ENCODE data around the gene NHSL2. TPM values are rescaled to one million over a fixed set of nuclear protein-coding genes. Genes with fewer than 3 reads are reported as not detected.

Gene NHSL2
- total and polyA plus RNA-seq, 2 experiments from 2014 or later = 4.7 to 9.5 TPM

GRCh38 chrX:72043636-72044035 lies 133.0 kb downstream of the NHSL2 start (continued):
- TF ChIP-seq CTCF (conservative IDR thresholded peaks at IDR 0.05; ENCODE audit: low read depth in 2 of 2) = no peak
- no peak for TF ChIP-seq ZNF114 (CRISPR knock-in tag; IDR thresholded peaks at IDR 0.05)
- TF ChIP-seq EZH2phosphoT487 (IDR thresholded peaks at IDR 0.05; ENCODE audit: unreplicated experiment) = no peak

GRCh38 chrX:72045141-72045540 lies 134.5 kb downstream of the NHSL2 start:
- H4K20me1 ChIP-seq (replicated peaks; ENCODE audit: insufficient read depth) = no peaks in the 10 kb centered on the region
- H3K4me2 ChIP-seq = peak overlapping the region; percentile 20; the same call in 1 of the 2 replicates
- TF ChIP-seq JUNB (IDR thresholded peaks at IDR 0.05; ENCODE audit: unreplicated experiment) = no peak
- TF ChIP-seq CTCF (conservative IDR thresholded peaks at IDR 0.05; ENCODE audit: low read depth in 2 of 2) = no peak
- H3K4me1 ChIP-seq (ENCODE audit: insufficient read depth) = peaks cover 5% of the 10 kb centered on the region
- no peaks in the 10 kb centered on the region for H3K27me3 ChIP-seq (ENCODE audit: insufficient read depth)
- Mint-ChIP-seq H3K4me3 (no peak overlapping the region), H3K27ac (peak overlapping the region; percentile 94), H3K27me3 (ENCODE audit: insufficient read depth, low read depth, poor library complexity) (peaks cover 7% of the 10 kb centered on the region), H3K36me3 (ENCODE audit: low read depth) (peaks cover 4% of the 10 kb centered on the region; the same call in 1 of the 3 replicates), H3K4me1 (peaks cover 34% of the 10 kb centered on the region), H3K9me3 (no peaks in the 10 kb centered on the region; the same call in 2 of the 3 replicates)
- no peaks in the 10 kb centered on the region for H3K9me2 ChIP-seq (ENCODE audit: insufficient read depth)
- no peaks in the 10 kb centered on the region for H3F3A ChIP-seq (replicated peaks; ENCODE audit: low read depth)
- no peak for DNase-seq (ENCODE audit: low spot score)
- H3K79me2 ChIP-seq (replicated peaks; ENCODE audit: insufficient read depth) = no peaks in the 10 kb centered on the region
- peak; percentile 51 for ATAC-seq
- peak overlapping the region; percentile 85; the same call in 1 of the 2 replicates for H3K27ac ChIP-seq (ENCODE audit: low read depth)
- no peaks in the 10 kb centered on the region for H3K36me3 ChIP-seq (ENCODE audit: insufficient read depth)
- H3K4me3 ChIP-seq = no peak overlapping the region
- no peak overlapping the region for H2AFZ ChIP-seq

- Mint-ChIP-seq H3K4me3 (0 out of 3 replicates have a peak overlapping the region, but pooled peaks have one; percentile 33), H3K27ac (peak overlapping the region; percentile 96), H3K27me3 (ENCODE audit: insufficient read depth, low read depth, poor library complexity) (peaks cover 7% of the 10 kb centered on the region), H3K9me3 (no peaks in the 10 kb centered on the region; the same call in 2 of the 3 replicates), H3K36me3 (ENCODE audit: low read depth) (peaks cover 4% of the 10 kb centered on the region; the same call in 1 of the 3 replicates), H3K4me1 (peaks cover 36% of the 10 kb centered on the region)
- no peaks in the 10 kb centered on the region for H3K9me2 ChIP-seq (ENCODE audit: insufficient read depth)
- no peaks in the 10 kb centered on the region for H4K20me1 ChIP-seq (replicated peaks; ENCODE audit: insufficient read depth)
- H3K27ac ChIP-seq (ENCODE audit: low read depth) = peak overlapping the region; percentile 85; the same call in 1 of the 2 replicates
- ATAC-seq (peak; percentile 98), DNase-seq (ENCODE audit: low spot score) (peak; percentile 82)
- H3K36me3 ChIP-seq (ENCODE audit: insufficient read depth) = no peaks in the 10 kb centered on the region
- H3K4me3 ChIP-seq = no peak overlapping the region
- H3K79me2 ChIP-seq (replicated peaks; ENCODE audit: insufficient read depth) = no peaks in the 10 kb centered on the region
- no peaks in the 10 kb centered on the region for H3K27me3 ChIP-seq (ENCODE audit: insufficient read depth)
- H3K4me2 ChIP-seq = peak overlapping the region; percentile 20
- H3K4me1 ChIP-seq (ENCODE audit: insufficient read depth) = peaks cover 5% of the 10 kb centered on the region
- H2AFZ ChIP-seq = no peak overlapping the region
- H3F3A ChIP-seq (replicated peaks; ENCODE audit: low read depth) = no peaks in the 10 kb centered on the region
- TF ChIP-seq EZH2phosphoT487 (IDR thresholded peaks at IDR 0.05; ENCODE audit: unreplicated experiment) (no peak), CREB1 (CRISPR knock-in tag; IDR thresholded peaks at IDR 0.05; ENCODE audit: low read depth) (no peak), POLR2AphosphoS5 (IDR thresholded peaks at IDR 0.05; ENCODE audit: low read depth) (no peak), NANOG (IDR thresholded peaks at IDR 0.05; ENCODE audit: borderline replicate concordance) (no peak), ZNF331 (CRISPR knock-in tag; IDR thresholded peaks at IDR 0.05; ENCODE audit: low read depth) (no peak), CTCF (conservative IDR thresholded peaks at IDR 0.05; ENCODE audit: low read depth in 2 of 2) (no peak), JUNB (IDR thresholded peaks at IDR 0.05; ENCODE audit: unreplicated experiment) (no peak), ZNF114 (CRISPR knock-in tag; IDR thresholded peaks at IDR 0.05) (no peak), ETS1 (IDR thresholded peaks at IDR 0.05) (no peak), STAT1 (IDR thresholded peaks at IDR 0.05; ENCODE audit: unreplicated experiment) (no peak)
Observed at GRCh38 chrX:72045552-72046277, 135.1 kb downstream of the NHSL2 start.

All from GM23338 (cell line).